Liver (tissue), 9 donors: ENCODE results near the gene PCDH1. TPM values are rescaled to one million over a fixed set of nuclear protein-coding genes. Genes with fewer than 3 reads are reported as not detected.

ENCODE experiments used
- DNase-seq: peaks from one replicate; pipeline ENCODE4 v3.0.0-alpha.2; 2017; ENCODE audit warnings: low spot score
- H3K27ac ChIP-seq, 2 donors: one replicate each; pipeline ENCODE4 v1.7.0; 2013; ENCODE audit warnings: inconsistent platforms in 2 of 2, low read length in 2 of 2, control low read depth in 1 of 2, low read depth in 1 of 2, mild to moderate bottlenecking in 1 of 2
- H3K27me3 ChIP-seq, 4 donors: one replicate each; pipeline versions ENCODE4 v1.6.1 to v1.7.0; 2013; ENCODE audit warnings: low read length in 3 of 4, inconsistent platforms in 1 of 4, mild to moderate bottlenecking in 1 of 4, moderate library complexity in 1 of 4; ENCODE audit not compliant: control insufficient read depth in 4 of 4, insufficient read depth in 4 of 4
- H3K36me3 ChIP-seq, 4 donors: one replicate each; pipeline versions ENCODE4 v1.6.1 to v1.7.0; 2013; ENCODE audit warnings: low read length in 3 of 4, mild to moderate bottlenecking in 3 of 4, low read depth in 1 of 4, moderate library complexity in 1 of 4; ENCODE audit not compliant: control insufficient read depth in 4 of 4, insufficient read depth in 3 of 4
- H3K4me1 ChIP-seq, 4 donors: one replicate each; pipeline versions ENCODE4 v1.6.1 to v1.7.0; 2013; ENCODE audit warnings: low read length in 3 of 4, mild to moderate bottlenecking in 3 of 4, moderate library complexity in 1 of 4; ENCODE audit not compliant: control insufficient read depth in 4 of 4, insufficient read depth in 4 of 4
- H3K4me3 ChIP-seq, 3 donors: one replicate each; pipeline versions ENCODE4 v1.6.1 to v1.7.0; 2013; ENCODE audit warnings: low read length in 3 of 3, control low read depth in 1 of 3, low read depth in 1 of 3, mild to moderate bottlenecking in 1 of 3
- H3K9ac ChIP-seq, 2 donors: one replicate each; pipeline ENCODE4 v1.7.0; 2013; ENCODE audit warnings: low read length in 2 of 2, mild to moderate bottlenecking in 2 of 2, moderate library complexity in 2 of 2, control low read depth in 1 of 2, low read depth in 1 of 2
- H3K9me3 ChIP-seq, 4 donors: one replicate each; pipeline versions ENCODE4 v1.6.1 to v1.7.0; 2013; ENCODE audit warnings: low read length in 3 of 4; ENCODE audit not compliant: control insufficient read depth in 4 of 4
- EGR1 ChIP-seq, 2 donors: IDR thresholded peaks; 2 replicates each; pipeline ENCODE4 v1.6.1; 2016 to 2018; ENCODE audit warnings: antibody characterized with exemption in 2 of 2, low read depth in 2 of 2
- FOXA1 ChIP-seq: IDR thresholded peaks from 2 replicates; pipeline ENCODE4 v1.6.1; 2016; ENCODE audit warnings: antibody characterized with exemption
- FOXA2 ChIP-seq: IDR thresholded peaks from 2 replicates; pipeline ENCODE4 v1.6.1; 2016; ENCODE audit warnings: antibody characterized with exemption
- GABPA ChIP-seq, 2 donors: IDR thresholded peaks in 1 of 2; conservative IDR thresholded peaks in 1 of 2; 2 replicates each; pipeline ENCODE4 v1.6.1; 2016; ENCODE audit warnings: antibody characterized with exemption in 2 of 2, mild to moderate bottlenecking in 1 of 2, moderate library complexity in 1 of 2
- HNF4A ChIP-seq, 2 donors: conservative IDR thresholded peaks; 2 replicates each; pipeline ENCODE4 v1.6.1; 2016; ENCODE audit warnings: antibody characterized with exemption in 2 of 2, mild to moderate bottlenecking in 2 of 2
- HNF4G ChIP-seq: IDR thresholded peaks from 2 replicates; pipeline ENCODE4 v1.6.1; 2016; ENCODE audit warnings: antibody characterized with exemption
- JUND ChIP-seq, 2 donors: IDR thresholded peaks; 2 replicates each; pipeline ENCODE4 v1.6.1; 2016; ENCODE audit warnings: antibody characterized with exemption in 2 of 2
- NR2F2 ChIP-seq: IDR thresholded peaks from 2 replicates; pipeline ENCODE4 v1.6.1; 2016; ENCODE audit warnings: antibody characterized with exemption
- RAD21 ChIP-seq, 2 donors: IDR thresholded peaks; 2 replicates each; pipeline ENCODE4 v1.6.1; 2016; ENCODE audit warnings: antibody characterized with exemption in 2 of 2, mild to moderate bottlenecking in 2 of 2
- REST ChIP-seq: IDR thresholded peaks from 2 replicates; pipeline ENCODE4 v1.6.1; 2016; ENCODE audit warnings: antibody characterized with exemption, mild to moderate bottlenecking
- RXRA ChIP-seq, 2 donors: IDR thresholded peaks; 2 replicates each; pipeline ENCODE4 v1.6.1; 2017 to 2018; ENCODE audit warnings: antibody characterized with exemption in 2 of 2, mild to moderate bottlenecking in 1 of 2
- SP1 ChIP-seq: IDR thresholded peaks from 2 replicates; pipeline ENCODE4 v1.6.1; 2018; ENCODE audit warnings: antibody characterized with exemption, mild to moderate bottlenecking
- TAF1 ChIP-seq: conservative IDR thresholded peaks from 2 replicates; pipeline ENCODE4 v1.6.1; 2016; ENCODE audit warnings: antibody characterized with exemption, mild to moderate bottlenecking
- YY1 ChIP-seq: IDR thresholded peaks from 2 replicates; pipeline ENCODE4 v1.6.1; 2016; ENCODE audit warnings: antibody characterized with exemption, mild to moderate bottlenecking
- WGBS: extraction: QIAGEN DNeasy Blood & Tissue Kit; methylation state at CpG from one replicate; pipeline ENCODE4 v1.1.7; 2013; 5-methylcytosine and 5-hydroxymethylcytosine counted together
- polyA plus RNA-seq, 2 donors: library from polyadenylated mRNA; stranded (reverse) in 1 of 2; unstranded in 1 of 2; fragments of 200-250 nt in 1 of 2; fragments of >200 nt in 1 of 2; fragmentation: Nextera tagmentation in 1 of 2; extraction: Ambion mirVana in 1 of 2; gene quantifications; one replicate each; pipeline versions ENCODE4 v1.2.1 to v1.2.3, GENCODE V29; 2013 to 2015
- total RNA-seq, 2 donors: library from RNA; depleted of rRNA; stranded (reverse); fragments of >200 nt; gene quantifications; one replicate each; pipeline ENCODE4 v1.2.3, GENCODE V29; 2014
- TF ChIP-seq, protein P1 (sequence below): IDR thresholded peaks from 2 replicates; pipeline ENCODE4 v1.6.1; 2016; ENCODE audit warnings: antibody characterized with exemption
- TF ChIP-seq, protein P2 (sequence below): IDR thresholded peaks from 2 replicates; pipeline ENCODE4 v1.6.1; 2016; ENCODE audit warnings: antibody characterized with exemption
- TF ChIP-seq, protein P3 (sequence below): fragments of 150-350 bp; IDR thresholded peaks from 2 replicates; pipeline ENCODE4 v1.5.1; 2017; ENCODE audit warnings: improper control_type of control experiment, low read depth, low read length; ENCODE audit not compliant: missing input control
- TF ChIP-seq, protein P4 (sequence below): IDR thresholded peaks from 2 replicates; pipeline ENCODE4 v1.6.1; 2016; ENCODE audit warnings: antibody characterized with exemption
- donor health status: healthy.
- donor health status: healthy.
- donor health status: healthy.
- donor health status: healthy.
- donor health status: healthy.

Gene PCDH1
- total and polyA plus RNA-seq, 4 donors, result 9.3 to 52.8 (median 15.0) TPM

DNA sequence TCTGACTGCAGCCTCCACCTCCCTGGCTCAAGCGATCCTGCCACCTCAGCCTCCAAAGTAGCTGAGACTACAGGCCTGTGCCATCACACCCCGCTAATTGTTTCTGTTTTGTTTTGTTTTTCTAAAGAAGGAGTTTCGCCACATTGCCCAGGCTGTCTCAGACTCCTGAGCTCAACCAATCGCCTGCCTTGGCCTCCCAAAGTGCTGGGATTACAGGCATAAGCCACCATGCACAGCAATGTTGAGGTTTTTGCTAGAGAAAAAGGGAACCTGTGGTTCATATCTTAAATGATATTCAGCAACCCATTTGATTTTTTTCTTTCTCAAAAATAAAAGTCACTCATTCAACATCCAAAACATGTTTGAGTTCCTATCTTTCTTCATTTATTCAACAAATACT is 25.1 kb upstream of the PCDH1 start:
- no peak for TF ChIP-seq RAD21 (IDR thresholded peaks at IDR 0.05)
- H3K9me3 ChIP-seq, result no peaks in the 10 kb centered on the region
- DNase-seq, result no peak
- no peaks in the 10 kb centered on the region for H3K27me3 ChIP-seq
- no peak overlapping the region for H3K4me3 ChIP-seq
- no peak overlapping the region for H3K27ac ChIP-seq
- 86% methylated on average over 4 of the region's 4 CpGs for WGBS
- no peaks in the 10 kb centered on the region for H3K4me1 ChIP-seq
- no peaks in the 10 kb centered on the region for H3K36me3 ChIP-seq
- H3K9ac ChIP-seq, result no peak overlapping the region

DNA sequence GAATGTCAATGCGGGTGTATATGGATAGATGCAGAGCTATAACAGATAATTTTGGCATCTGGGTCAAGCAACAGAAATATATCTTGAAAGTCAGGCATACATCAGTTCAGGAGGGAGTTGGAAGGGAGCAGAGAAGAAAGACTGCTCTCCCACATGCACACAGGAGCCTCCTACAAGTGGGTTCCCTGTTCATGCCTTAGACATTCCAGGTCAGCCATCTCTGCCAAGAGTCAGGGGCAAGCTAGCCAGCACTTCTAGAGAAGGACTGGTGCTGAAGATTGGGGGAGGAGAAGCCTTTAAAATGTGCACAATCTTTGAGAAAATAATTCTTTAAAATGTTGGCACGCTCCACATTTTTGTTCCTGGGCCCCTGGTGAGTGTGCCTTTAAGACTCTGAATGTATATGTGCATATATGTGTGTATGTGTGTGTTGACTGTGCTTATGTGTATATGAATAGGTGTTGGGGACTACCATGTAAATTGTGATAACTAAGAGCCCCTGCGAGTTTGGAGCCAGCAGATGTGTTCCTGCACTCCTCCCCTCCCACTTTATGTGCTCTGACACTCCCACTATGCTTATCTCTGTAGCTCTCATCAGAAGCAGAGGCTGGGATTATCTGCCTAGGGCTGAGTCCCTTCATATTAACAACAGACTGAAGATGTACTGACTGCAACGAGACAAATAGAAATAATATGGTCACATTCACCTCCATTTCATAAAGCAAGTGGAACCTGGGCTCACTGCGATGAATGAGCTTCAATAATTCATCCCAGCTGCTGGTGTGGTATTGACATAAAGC is 24.0 kb upstream of the PCDH1 start:
- WGBS, result 75% methylated on average over 5 of the region's 5 CpGs
- Histone ChIP-seq H3K4me3 (no peak overlapping the region), H3K9ac (no peak overlapping the region), H3K4me1 (no peaks in the 10 kb centered on the region), H3K36me3 (no peaks in the 10 kb centered on the region), H3K9me3 (no peaks in the 10 kb centered on the region), H3K27me3 (no peaks in the 10 kb centered on the region), H3K27ac (no peak overlapping the region)
- no peak for DNase-seq
- no peak for TF ChIP-seq GABPA (IDR thresholded peaks at IDR 0.05 in 1 of 2, conservative IDR thresholded peaks at IDR 0.05 in 1 of 2)
- TF ChIP-seq EGR1 (IDR thresholded peaks at IDR 0.05; ENCODE audit: low read depth in 2 of 2), result no peak
- TF ChIP-seq RXRA (IDR thresholded peaks at IDR 0.05), result no peak
- TF ChIP-seq RAD21 (IDR thresholded peaks at IDR 0.05), result no peak
- TF ChIP-seq JUND (IDR thresholded peaks at IDR 0.05), result no peak
- TF ChIP-seq YY1, result no peak
- TF ChIP-seq, protein P1, sequence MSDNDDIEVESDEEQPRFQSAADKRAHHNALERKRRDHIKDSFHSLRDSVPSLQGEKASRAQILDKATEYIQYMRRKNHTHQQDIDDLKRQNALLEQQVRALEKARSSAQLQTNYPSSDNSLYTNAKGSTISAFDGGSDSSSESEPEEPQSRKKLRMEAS, result no peak
- no peak for TF ChIP-seq HNF4G
- no peak for TF ChIP-seq REST
- TF ChIP-seq TAF1, result no peak
- no peak for TF ChIP-seq FOXA1
- TF ChIP-seq FOXA2, result no peak
- no peak for TF ChIP-seq SP1
- TF ChIP-seq, protein P2, sequence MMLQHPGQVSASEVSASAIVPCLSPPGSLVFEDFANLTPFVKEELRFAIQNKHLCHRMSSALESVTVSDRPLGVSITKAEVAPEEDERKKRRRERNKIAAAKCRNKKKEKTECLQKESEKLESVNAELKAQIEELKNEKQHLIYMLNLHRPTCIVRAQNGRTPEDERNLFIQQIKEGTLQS, result no peak
- no peak for TF ChIP-seq NR2F2
- TF ChIP-seq, protein P3, sequence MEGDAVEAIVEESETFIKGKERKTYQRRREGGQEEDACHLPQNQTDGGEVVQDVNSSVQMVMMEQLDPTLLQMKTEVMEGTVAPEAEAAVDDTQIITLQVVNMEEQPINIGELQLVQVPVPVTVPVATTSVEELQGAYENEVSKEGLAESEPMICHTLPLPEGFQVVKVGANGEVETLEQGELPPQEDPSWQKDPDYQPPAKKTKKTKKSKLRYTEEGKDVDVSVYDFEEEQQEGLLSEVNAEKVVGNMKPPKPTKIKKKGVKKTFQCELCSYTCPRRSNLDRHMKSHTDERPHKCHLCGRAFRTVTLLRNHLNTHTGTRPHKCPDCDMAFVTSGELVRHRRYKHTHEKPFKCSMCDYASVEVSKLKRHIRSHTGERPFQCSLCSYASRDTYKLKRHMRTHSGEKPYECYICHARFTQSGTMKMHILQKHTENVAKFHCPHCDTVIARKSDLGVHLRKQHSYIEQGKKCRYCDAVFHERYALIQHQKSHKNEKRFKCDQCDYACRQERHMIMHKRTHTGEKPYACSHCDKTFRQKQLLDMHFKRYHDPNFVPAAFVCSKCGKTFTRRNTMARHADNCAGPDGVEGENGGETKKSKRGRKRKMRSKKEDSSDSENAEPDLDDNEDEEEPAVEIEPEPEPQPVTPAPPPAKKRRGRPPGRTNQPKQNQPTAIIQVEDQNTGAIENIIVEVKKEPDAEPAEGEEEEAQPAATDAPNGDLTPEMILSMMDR, result no peak
- TF ChIP-seq HNF4A (conservative IDR thresholded peaks at IDR 0.05), result no peak
- TF ChIP-seq, protein P4, sequence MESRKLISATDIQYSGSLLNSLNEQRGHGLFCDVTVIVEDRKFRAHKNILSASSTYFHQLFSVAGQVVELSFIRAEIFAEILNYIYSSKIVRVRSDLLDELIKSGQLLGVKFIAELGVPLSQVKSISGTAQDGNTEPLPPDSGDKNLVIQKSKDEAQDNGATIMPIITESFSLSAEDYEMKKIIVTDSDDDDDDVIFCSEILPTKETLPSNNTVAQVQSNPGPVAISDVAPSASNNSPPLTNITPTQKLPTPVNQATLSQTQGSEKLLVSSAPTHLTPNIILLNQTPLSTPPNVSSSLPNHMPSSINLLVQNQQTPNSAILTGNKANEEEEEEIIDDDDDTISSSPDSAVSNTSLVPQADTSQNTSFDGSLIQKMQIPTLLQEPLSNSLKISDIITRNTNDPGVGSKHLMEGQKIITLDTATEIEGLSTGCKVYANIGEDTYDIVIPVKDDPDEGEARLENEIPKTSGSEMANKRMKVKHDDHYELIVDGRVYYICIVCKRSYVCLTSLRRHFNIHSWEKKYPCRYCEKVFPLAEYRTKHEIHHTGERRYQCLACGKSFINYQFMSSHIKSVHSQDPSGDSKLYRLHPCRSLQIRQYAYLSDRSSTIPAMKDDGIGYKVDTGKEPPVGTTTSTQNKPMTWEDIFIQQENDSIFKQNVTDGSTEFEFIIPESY, result no peak
